Muscle of back (tissue), 11 donors: ENCODE measurements around the gene SLC2A11. TPM values are rescaled to one million over a fixed set of nuclear protein-coding genes. Genes with fewer than 3 reads are reported as not detected.
"Not testable (repeated sequence)": the region's sequence is repeated elsewhere in the genome, so short reads cannot be mapped to it uniquely, and the experiment has no call there.

ENCODE experiments used
- DNase-seq, 3 donors: peaks; one replicate each; pipeline versions ENCODE4 v3.0.0 to v3.0.0-alpha.2; 2013
- polyA plus RNA-seq, 10 donors: library from polyadenylated mRNA; unstranded; fragments of 120-200 nt; gene quantifications; one replicate each; pipeline ENCODE4 v1.2.1, GENCODE V29; 2013; ENCODE audit not compliant: insufficient read length in 10 of 10

SLC2A11 gene
- polyA plus RNA-seq, 10 donors, result 4.3 to 10.1 (median 6.4) TPM

DNA sequence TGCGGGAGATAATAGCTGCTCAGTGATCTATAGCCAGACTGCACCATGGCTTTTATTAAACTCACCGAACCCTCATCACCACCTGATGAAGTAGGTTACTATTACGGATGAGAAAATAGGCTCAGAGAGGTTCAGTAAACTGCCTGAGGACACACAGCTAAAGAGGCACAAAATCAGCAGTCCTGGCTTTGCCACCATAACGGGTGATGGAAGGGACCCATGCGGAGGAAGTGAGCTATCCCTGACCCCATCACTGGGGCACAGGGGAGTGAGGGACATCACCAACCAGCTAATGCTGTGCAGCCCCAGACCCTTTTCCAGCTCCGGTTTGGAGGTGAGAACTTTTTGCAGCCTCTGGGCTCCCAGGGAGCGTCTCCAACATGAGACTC, 11.6 kb upstream of the SLC2A11 start:
- DNase-seq, result no peak

- no peak for DNase-seq
Observed at GRCh38 chr22:23847310-23847920, 10.3 kb upstream of the SLC2A11 start.

- no peak for DNase-seq
Observed at GRCh38 chr22:23847991-23848864, 9.4 kb upstream of the SLC2A11 start.

DNA sequence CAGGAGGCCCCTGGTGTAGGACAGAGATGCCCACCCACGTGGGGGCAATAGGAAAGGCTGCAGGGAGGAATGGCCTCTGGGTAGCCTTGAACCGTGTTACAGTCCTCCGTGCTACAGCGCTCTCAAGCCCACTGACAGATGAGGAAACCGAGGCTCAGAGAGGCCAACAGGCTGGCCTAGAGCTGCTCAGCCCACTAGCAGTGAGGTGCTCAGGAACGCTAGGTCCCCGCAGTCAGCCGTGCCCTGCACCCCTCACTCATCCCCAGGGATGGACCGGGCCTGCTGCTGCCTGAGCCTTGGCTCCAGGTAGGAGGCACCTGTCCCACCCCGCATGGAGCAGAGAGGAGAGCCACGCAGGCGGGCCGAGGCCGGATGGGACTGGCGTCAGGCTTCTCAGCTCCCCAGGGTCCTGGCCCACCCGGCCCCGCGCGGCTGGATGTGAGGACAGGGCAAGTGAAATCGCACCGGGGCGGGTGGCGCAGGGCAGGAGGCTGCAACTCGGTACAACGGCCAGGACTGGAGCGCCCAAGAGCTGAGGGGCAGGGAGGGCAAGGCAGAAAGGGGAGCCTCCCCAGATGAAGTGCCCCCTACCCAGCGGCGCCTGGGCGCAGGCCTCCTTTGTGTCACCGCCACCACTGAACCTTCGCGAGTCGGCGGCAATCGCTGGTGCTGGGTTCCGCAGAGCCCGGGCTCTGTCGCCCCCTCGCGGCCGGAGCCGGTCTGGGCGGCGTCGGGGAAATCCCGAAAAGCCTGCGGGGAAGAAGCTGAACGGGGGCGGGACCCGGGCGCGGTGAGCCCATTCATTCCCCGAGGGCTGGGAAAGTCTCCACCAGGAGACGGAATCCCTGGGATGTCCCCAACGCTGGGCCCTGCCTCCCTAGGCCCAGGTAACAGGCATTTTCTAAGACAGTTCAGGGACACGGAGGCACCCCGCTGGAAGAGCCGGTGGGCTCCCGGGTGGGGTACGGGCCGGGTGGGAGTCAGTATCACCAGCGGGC, 8.4 kb upstream of the SLC2A11 start:
- peak; percentile 64 to 89 (median 85) for DNase-seq

DNA sequence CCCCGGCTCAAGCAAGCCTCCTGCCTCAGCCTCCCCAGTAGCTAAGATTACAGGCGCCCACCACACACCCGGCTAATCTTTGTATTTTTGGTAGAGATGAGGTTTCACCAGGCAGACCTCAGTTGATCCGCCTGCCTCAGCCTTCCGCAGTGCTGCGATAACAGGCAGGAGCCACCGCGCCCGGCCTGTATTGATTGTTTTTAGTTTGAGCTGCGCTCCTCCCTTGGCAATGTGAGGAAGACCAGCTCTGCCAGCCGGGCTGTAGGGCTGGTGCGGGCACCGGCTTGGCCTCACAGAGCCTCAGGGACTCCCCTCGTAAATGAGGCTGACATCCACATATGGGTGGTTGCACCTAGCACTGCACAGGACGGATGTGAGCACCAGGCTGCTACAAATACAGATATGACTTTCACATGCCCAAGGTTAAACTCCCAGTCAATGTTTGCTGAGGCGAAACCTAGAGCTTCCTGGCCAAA, 7.5 kb upstream of the SLC2A11 start:
- DNase-seq, result no peak

DNA sequence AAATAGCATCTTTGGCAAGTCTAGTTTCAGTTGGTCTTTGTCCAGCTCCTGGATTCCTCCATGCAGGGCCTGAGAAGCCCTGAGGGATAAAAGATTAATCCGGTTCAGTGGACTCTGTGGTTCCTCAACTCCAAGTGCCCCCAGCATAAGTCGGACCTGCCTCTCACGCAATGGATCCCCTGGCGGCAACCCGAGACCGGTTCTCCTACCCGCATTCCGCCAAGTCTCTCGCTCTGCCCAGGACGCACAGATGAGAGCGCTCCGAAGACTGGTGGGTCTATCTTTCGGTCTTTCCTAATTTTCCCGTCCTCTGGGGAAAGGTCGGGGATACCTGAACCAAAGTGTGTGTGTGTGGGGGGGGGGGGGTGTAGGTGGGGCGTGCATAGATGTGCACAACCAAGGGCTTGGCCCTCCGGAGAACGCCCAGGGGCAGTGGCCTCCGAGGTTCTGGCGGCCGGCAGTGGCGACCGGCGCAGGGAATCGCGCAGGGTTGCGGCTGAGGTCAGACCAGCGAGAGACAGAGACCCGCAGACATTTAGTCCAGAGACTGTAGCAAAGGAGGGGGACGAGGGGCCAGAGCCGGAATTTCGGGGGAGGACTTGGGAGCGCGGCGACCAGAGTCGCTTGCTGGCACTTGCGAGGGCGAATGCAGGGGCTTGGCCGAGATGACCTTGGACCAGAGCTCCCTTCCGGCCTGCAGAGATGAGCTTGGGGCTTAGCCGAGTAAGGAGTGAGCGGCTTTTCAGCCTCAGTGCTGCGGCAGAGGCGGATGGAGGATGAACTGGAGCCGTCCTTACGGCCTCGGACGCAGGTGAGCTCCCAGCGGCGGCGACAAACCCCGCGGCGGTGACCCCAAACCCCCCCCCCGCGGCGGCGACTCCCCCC, 712 bp upstream of the SLC2A11 start:
- DNase-seq, result peak in 2 of 3 donors; percentile 46 to 85

- DNase-seq, result no peak
Observed at GRCh38 chr22:23858484-23858815, 775 bp downstream of the SLC2A11 start.

GRCh38 chr22:23859201-23859600, 1.5 kb downstream of the SLC2A11 start:
- DNase-seq, result no peak

DNA sequence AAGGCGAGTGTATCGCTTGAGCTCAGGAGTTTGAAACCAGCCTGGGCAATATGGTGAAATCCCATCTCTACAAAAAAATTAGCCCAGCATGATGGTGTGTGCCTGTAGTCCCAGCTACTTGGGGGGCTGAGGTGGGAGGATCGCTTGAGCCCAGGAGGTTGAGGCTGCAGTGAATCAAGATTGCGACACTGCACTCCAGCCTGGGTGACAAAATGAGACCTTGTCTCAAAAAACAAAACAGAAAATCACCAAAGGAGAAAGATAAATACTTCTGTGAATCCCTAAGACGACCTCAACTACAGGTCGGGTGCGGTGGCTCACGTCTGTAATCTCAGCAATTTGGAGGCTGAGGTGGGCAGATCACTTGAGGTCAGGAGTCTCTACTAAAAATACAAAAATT, 2.5 kb downstream of the SLC2A11 start:
- DNase-seq, result not testable (repeated sequence)

- no peak for DNase-seq
Observed at GRCh38 chr22:23862103-23862502, 4.4 kb downstream of the SLC2A11 start.

DNA sequence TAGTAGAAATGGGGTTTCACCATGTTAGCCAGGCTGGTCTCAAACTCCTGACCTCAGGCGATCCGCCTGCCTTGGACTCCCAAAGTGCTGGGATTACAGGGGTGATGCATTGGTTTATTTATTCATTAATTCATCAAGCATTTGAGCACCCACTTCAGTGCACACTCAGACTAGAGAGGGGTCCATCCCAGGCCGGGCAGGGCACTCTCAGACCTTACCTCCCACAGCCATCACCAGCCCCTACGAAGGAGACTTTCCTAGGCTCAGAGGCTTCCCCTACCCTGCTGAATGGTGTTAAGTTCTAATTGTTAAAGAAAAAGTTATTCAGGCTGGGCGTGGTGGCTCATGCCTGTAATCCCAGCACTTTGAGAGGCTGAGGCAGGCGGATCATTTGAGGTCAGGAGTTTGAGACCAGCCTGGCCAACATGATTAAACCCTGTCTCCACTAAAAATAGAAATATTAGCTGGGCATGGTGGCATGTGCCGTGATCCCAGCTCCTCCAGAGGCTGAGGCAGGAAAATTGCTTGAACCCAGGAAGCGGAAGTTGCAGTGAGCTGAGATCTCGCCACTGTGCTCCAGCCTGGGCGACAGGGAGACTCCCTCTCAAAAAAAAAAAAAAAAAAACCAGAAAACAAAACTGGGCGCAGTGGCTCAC, 7.0 kb downstream of the SLC2A11 start:
- not testable (repeated sequence) for DNase-seq

- no peak for DNase-seq
Observed at GRCh38 chr22:23868580-23868979, 10.9 kb downstream of the SLC2A11 start.

- no peak for DNase-seq
Observed at GRCh38 chr22:23874871-23875270, 17.2 kb downstream of the SLC2A11 start.

DNA sequence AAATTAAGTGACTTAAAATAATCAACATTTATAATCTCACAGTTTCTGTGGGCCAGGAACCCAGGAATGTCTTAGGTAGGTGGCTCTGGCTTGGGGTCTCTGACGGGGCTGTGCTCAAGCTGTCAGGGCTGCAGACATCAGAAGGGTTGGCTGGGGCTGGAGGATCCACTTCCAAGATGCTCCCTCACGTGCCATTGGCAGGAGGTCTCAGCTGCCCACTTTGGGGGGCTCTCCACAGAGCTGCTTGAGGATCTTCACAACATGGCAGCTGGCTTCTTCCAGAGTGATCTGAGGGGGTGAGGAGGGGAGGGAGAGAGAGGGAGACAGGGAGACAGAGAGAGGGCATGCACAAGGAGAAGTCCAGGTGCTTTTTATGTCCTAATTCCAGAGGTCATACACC, 18.1 kb downstream of the SLC2A11 start:
- no peak for DNase-seq

DNA sequence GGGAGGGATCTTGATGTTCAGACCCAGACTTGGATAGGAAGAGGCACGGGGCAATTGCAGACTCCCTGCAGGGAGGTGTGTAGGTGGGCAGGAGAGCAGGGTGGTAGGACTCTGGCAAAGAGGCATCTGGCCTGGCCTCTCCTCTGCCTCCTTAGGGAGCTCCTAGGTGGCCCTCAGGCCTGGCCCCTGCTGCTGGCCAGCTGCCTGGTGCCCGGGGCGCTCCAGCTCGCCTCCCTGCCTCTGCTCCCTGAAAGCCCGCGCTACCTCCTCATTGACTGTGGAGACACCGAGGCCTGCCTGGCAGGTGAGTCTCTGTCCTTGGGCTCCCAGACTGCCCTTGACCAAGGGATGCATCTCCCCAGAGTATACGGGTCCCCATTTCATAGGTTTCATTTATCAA, 19.9 kb downstream of the SLC2A11 start:
- no peak for DNase-seq

- DNase-seq, result no peak
Observed at GRCh38 chr22:23878219-23878618, 20.5 kb downstream of the SLC2A11 start.

- DNase-seq, result no peak
Observed at GRCh38 chr22:23882370-23882769, 24.7 kb downstream of the SLC2A11 start.

DNA sequence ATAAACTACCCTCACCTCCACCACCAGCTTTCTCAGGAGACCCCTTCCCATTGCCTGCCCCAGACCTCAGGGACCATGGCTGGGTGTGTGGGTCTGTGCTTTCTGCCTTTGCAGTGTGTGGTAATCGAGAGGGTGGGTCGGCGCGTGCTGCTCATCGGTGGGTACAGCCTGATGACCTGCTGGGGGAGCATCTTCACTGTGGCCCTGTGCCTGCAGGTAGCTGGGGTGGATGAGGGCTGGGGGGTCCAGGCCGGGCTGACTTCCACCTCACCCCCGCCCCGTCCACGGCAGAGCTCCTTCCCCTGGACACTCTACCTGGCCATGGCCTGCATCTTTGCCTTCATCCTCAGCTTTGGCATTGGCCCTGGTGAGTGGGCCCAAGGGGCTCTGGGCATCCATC, 26.0 kb downstream of the SLC2A11 start:
- no peak for DNase-seq

DNA sequence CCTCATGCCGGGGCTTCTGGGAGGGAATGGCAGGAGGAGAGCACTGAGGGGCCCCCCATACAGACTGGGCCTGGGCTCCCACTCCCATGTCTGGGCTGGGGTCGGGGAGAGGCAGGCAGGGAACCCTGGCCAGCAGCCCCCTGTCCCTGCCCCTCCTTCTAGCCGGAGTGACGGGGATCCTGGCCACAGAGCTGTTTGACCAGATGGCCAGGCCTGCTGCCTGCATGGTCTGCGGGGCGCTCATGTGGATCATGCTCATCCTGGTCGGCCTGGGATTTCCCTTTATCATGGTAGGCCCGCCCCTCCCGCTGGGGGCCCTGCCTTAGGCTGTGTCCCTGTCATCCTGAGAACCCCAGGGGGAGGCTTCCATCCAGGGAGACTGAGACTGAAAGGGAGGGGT, 26.5 kb downstream of the SLC2A11 start:
- DNase-seq, result no peak

- DNase-seq, result no peak
Observed at GRCh38 chr22:23888615-23889401, 31.1 kb downstream of the SLC2A11 start.
